ENCODE data around the gene CCDC80.
A peak's percentile ranks its signal among the peaks of the same experiment; 100 is the strongest.
"Not testable (repeated sequence)": the region's sequence is repeated elsewhere in the genome, so short reads cannot be mapped to it uniquely, and the experiment has no call there.

Gene CCDC80

DNA sequence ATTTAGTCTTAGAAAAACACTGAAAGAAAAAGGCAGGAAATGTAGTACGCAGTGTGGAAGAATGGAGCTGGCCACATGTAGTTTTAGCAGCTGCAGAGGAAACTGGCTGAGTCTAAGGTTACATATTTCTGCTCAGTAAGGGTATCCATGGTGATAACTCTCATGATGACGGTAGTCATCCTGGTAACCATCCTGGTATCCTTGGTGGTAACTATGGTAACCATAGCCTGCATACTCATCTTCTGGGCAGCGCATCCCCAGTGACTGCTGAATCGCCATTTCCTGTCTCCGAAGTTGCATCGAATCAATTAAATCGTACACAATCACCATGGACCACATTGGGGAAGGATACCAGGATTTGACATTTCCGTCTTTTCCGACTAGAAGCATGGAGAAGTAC is 35.7 kb downstream of the CCDC80 start:
- peak in 16 of 42 donors; percentile 8 to 70 (median 32) for DNase-seq
- intact Hi-C loops (cut with DNase I): no loop called here

DNA sequence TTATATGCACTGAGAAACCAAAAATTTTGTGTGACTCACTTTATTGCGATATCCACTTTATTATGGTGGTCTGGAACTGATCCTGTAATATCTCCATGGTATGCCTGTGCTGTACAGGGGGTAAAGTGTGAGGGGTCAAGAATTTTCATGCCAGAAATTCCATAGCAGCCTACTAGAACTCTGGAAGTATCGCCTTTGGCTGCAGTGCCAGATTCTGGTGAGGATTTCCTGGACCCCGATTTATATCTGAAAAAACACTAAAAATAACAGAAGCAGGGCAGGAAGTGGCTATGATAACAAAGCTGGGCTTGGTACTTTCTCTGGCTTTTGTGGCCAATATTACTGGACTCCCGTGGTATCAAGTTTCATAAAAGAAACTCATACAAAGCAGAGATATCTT is 36.4 kb downstream of the CCDC80 start:
- intact Hi-C loops (cut with DNase I): no loop called here
- DNase-seq: no peak

DNA sequence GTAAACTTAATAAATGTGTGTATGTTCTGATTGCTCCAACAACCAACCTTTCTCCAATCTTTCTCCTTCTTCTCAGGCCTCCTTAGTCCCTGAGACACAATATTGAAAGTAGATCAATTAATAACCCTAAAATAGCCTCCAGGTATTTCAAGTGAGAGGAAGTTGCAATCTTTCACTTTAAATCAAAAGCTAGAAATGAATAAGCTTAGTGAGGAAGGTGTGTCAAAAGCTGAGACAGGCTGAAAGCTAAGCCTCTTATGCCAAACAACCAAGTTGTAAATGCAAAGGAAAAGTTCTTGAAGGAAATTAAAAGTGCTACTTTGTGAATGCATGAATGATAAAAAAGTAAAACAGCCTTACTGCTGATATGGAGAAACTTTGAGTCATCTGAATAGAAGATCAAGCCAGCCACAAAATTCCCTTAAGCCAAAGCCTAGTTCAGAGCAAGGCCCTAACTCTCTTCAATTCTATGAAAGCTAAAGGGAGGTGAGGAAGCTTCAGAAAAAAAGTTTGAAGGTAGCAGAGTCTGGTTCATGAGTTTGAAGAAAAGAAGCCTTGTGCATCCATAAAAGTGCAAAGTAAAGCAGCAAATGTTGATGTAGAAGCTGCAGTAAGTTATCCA is 38.6 kb downstream of the CCDC80 start:
- intact Hi-C loops (cut with DNase I): no loop called here
- no peak for DNase-seq

DNA sequence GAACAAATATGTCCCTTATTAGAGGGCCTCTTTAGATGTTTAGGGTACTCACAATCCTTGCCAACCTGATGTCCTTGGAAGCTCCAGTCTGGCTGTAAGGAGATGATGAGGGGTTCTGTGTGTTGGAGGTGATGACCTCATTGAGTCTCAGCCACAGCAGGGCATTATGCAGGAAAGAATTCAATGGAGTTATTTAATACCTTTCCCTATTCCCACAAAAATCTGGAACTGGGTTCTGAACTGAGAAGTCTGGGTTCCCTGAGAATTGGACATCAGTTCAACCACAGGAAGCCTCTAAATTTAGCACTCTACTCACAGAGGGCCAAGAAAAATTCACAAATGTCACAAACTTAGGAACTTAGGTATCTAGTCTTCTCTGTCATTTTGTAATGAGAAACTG is 42.2 kb downstream of the CCDC80 start:
- intact Hi-C loops (cut with DNase I): no loop called here
- DNase-seq: no peak

DNA sequence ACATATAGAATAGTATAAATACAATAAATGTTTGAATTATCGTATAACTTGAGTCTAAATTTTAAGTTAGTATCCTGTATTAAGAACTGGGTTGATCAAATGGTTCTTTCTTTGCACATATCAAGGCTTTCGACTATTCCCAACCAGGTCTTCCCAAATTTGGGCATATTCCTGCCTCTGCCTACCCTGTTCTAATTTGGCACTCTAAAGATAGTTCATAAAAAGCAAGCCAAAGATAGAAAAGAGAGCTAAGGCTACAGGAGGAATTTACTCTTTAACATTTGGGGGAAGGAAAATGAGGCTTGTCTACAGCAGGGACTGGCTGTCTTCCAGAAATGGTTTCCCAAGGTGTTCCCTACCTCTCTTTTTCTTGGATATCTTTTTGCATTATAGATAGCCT is 43.0 kb downstream of the CCDC80 start:
- intact Hi-C loops (cut with DNase I): no loop called here
- DNase-seq: peak in 6 of 42 donors; percentile 22 to 77 (median 38)

DNA sequence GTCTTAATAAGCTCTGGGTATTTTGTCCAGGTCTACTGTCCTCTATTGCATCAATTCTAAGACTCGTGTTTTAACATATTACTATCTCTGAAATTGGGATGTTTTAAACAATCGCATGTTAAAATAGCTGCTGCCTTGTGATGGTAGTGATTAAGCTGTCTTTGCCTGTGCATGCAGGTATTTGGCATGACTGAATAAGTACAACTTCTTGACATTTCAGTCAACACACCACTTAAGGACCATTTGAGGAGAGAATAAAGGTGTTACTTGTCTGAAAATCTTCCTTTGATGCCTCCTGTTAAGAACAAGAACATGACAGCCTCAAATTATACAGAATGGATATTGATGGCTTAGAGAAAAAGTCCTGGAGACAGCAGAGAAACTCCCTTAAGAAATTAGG is 46.1 kb downstream of the CCDC80 start:
- DNase-seq: no peak
- intact Hi-C loops (cut with DNase I): no loop called here

DNA sequence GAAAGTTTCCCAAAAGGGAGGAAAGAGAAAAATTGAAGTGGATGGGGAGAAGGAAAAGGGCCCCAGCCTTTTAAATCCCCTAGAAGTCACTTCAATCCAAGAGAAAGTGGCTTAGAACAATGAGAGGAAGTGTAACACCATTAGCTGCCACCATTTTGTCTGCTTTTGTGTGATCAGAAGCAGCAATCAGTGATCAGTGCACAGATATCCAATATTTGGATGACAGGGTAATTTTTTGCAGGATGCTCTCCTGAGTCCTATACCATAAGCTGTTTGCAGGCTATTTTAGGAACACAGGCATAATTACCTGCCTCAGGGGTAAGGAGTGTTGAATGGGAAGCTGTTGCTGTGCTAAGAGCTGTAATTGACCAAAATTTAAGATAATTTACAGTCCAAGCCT is 47.7 kb downstream of the CCDC80 start:
- intact Hi-C loops (cut with DNase I): no loop called here
- no peak for DNase-seq

DNA sequence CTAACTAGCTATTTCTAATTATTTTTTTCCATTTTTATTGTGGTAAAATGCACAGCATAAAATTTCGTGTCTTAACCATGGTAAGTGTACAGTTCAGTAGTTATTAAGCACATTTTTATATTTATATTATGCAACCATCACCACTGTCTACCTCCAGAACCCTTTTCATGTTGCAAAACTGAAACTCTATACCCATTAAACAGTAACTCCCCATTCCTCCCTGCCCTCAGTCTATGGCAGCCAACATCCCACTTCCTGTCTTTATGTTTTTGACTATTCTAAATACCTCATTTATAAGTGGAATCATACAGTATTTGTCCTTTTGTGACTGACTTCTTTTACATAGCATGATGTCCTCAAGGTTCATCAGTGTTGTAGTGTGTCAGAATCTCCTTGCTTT is 53.6 kb downstream of the CCDC80 start:
- intact Hi-C loops (cut with DNase I): no loop called here
- no peak for DNase-seq

DNA sequence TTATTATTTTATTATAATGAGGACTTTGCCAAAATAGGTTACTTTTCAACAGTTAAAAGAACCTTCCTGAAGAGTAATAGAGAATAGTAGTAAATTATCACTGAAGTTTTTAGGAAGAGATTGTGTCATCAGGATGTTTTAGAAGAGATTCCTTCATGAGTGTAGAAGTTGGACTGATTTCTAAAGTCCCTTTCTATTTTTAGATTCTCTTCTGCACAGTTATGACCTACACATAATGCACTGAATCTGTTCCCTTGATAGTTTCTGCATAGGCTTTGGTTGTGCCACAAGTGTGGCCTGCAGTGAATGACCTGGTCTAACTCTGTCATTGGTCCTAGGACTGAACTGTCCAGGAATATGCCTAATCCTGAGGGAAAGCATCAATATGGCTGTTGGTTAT is 55.2 kb downstream of the CCDC80 start:
- DNase-seq: no peak
- intact Hi-C loops (cut with DNase I): no loop called here

DNA sequence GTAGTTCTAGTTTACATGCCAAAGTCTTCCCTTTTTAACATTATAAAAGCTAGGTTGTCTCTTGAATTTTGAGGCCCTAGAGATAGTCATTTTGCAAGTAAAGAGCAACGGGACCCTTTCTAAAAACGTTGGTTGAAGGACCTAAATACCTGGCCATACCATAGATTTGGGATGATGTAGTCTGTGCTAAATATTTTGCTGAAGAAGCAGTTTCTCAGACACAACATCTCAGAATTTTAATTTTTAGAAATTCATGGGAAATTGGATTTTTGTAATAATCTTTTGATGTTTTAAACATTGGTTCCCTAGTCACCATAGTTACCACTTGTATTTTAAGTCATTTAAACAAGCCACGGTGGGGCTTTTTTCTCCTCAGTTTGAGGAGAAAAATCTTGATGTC is 57.8 kb downstream of the CCDC80 start:
- intact Hi-C loops (cut with DNase I): no loop called here
- DNase-seq: no peak

DNA sequence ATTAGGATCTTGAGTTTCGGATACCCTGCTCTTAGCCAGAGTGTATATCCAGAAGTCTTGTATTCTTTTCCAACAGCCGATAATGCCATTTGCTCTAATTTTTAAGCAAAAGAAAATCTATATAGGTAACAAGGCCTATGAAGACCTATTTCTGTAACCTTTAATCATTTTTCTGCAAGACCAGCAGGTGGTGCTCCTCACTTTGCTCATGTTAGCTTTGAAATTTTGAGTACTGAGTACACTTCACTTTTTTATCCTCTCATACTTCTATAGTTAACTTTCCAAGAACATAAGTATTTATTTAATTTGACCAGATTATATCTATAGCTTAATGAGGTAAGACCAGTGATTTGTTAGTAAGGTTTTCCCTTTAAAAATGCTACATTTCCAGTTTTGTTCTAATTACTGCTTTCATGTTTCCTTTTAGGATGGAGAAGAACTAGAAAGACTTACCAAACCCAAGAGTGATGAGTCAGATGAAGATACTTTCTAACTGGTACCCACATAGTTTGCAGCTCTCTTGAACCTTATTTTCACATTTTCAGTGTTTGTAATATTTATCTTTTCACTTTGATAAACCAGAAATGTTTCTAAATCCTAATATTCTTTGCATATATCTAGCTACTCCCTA is 58.6 kb downstream of the CCDC80 start:
- intact Hi-C loops (cut with DNase I): no loop called here
- peak in 24 of 42 donors; percentile 20 to 62 (median 44) for DNase-seq

DNA sequence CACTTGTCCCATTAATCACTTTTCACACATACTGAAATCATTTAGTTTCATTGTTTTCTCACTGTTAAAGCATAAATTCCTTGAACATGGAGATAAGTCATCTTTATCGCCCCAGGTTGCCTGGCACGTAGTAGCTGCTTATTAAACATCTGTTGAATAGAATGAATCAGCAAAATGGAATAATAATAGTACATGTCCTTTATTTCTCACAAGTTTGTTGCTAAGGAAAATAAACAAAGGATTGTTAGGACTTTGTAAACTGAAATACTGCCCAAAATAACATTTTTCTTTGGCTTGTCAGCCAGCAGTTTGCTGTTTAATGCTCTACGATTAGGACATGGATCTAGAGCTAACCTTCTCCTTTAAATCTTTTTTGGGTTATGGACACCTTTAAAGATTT is 61.2 kb downstream of the CCDC80 start:
- intact Hi-C loops (cut with DNase I): no loop called here

DNA sequence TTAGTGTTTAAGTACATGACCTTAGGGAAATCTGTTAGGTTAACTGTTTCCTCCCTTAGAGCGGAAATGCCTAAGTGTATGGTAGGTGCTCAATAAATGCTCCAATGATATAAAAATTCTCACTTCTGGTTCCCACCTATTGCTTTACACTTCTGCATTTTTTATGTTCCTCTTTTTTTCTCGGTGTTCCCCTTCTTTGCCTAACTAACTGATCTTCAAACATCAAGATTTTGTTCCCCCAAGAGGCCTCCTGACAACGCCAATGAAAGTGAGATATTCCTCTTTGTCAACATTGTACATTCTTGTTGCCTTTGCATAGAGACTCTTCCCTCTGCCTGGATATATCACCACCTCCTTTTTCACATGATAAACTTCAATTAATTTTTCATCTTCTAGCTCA is 61.7 kb downstream of the CCDC80 start:
- intact Hi-C loops (cut with DNase I): no loop called here
- DNase-seq: no peak

More for the DNA sequence above, 61.2 kb downstream of the CCDC80 start:
- no peak for DNase-seq

DNA sequence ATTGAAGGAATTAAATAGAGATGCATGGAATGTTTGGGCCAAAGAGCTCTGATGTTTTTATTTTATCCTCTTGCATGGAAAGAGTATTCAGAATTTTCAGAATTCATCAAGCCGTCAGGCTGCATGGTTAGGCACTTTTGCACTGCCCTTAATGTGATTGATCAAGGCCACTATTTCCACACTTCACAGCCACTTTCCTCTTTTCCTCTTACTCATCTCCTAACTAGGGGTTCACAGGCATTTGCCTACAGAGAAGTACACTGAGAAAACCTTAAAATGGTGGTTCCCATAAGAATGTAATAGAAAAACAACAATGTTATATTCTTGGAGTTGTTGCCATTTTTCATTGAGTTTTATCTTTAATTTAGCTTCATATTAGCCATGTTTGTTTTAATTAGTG is 68.2 kb downstream of the CCDC80 start:
- DNase-seq: no peak
- intact Hi-C loops (cut with DNase I): no loop called here

DNA sequence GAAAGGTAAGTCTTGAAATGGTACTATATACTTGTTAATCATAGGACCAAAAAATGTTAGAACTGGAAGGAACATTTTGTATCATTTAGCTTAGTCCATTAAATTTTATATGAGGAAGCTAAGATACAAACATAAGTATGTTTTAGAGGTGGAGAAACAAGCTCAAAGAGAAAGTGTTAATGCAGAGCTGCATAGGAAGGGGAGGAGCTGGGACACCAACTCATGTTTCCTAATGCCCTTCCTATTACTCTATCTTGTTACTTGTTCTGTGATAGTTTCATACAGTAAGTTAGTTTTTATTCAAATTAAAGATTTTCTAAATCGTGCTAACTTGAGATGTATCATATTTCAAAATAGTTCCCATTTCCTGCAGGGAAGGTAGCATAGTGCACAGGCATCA is 71.7 kb downstream of the CCDC80 start:
- intact Hi-C loops (cut with DNase I): no loop called here
- no peak for DNase-seq

DNA sequence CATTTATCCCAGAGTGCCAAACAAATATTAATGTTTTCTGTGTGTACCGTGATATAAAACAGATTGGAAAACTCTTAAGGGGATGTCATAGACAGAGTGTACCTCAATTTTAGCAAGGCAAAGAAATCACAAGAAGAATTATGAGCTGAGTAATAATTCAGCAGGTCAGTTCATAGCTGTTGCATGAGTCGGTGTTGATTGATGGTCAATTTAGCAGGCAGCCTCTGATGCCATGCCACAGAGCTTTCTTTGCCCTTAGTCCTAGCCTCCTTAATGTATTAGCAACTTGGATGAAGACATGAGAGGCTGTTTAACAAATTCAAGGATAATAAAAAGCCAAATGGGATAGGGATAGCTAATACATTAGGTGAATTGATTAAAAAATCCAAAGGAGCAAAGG is 72.3 kb downstream of the CCDC80 start:
- no peak for DNase-seq
- intact Hi-C loops (cut with DNase I): no loop called here

DNA sequence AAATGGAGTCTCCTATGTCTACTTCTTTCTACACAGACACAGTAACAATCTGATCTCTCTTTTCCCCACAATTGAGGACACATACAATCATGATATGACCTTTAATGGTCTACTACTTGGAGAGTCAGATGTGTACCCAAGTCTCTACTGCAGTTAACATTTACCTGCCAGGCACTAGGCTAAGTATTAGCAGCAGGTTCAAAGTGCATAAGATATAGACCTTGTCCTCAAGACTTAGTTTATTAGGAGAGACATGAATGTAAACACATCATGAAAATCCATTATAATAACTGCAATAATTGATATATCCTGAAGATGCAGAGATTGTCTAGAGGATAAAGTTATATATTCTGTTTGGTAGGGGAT is 76.0 kb downstream of the CCDC80 start:
- DNase-seq: no peak
- intact Hi-C loops (cut with DNase I): no loop called here

DNA sequence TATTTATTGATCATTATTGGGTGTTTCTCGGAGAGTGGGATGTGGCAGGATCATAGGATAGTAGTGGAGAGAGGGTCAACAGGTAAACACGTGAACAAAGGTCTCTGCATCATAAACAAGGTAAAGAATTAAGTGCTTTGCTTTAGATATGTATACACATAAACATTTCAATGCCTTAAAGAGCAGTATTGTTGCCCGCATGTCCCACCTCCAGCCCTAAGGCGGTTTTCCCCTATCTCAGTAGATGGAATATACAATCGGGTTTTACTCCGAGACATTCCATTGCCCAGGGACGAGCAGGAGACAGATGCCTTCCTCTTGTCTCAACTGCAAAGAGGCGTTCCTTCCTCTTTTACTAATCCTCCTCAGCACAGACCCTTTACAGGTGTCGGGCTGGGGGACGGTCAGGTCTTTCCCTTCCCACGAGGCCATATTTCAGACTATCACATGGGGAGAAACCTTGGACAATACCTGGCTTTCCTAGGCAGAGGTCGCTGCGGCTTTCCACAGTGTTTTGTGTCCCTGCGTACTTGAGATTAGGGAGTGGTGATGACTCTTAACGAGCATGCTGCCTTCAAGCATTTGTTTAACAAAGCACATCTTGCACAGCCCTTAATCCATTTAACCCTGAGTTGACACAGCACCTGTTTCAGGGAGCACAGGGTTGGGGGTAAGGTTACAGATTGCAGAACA is 76.5 kb downstream of the CCDC80 start:
- intact Hi-C loops (cut with DNase I); DNase-seq: not testable (repeated sequence)

DNA sequence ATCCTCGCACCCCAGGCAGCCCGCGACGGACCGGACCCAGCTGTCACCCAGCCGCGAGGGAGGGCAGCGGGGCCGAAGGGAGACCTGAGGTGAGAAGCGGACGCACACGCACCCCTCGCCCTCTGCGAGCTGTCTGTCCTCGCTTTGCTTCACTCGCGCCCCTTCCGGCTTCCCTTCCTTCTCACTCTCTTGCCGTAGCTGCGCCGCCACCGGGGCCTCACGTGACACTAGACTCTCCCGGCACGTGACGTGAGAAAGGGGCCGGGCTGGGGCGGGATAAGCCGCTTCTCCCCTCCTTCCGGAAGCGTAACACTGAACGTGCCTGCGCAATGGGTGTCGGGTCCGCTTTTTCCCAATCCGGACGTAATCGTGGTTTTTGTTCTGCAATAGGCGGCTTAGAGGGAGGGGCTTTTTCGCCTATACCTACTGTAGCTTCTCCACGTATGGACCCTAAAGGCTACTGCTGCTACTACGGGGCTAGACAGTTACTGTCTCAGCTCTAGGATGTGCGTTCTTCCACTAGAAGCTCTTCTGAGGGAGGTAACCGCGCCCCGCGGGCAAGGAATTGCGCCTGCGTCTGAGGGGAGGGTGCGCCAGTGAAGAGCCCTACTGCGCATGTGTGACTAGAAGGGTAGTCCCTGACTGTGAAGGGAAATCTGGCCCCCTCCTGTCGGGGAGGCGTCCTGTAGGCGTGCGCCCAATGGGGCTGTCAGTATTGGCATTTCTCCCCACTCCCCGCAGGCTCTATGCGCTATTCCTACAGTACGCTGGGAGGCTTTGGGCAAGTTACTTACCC is 79.0 kb downstream of the CCDC80 start, which contains the start of the genes ATG3 and SLC35A5:
Gene ATG3 (minus strand): TSS at position 229 of the 796 bp plus-strand sequence. CDS start 434 bp downstream, outside the sequence.
Gene SLC35A5 (plus strand): TSS at position 312 of the 796 bp plus-strand sequence. CDS start 1,359 bp downstream, outside the sequence.
- intact Hi-C loops (cut with DNase I): no loop called here
- DNase-seq: peak; percentile 94 to 100 (median 98)

DNA sequence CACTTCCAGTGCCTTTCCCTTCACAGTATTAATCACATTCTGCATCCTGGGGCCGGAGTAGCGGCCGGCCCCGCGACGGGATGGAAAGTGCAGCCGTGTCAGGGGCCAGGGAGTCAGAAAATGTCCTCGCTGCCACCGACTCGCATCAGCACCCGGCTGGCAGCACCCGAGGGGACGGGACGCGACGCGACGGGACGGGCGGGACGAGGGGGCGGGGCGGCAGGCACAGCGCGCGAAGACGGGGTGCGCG is 79.5 kb downstream of the CCDC80 start:
- DNase-seq: peak in 1 of 42 donors; percentile 77
- intact Hi-C loops (cut with DNase I): no loop called here

Measured in head of caudate nucleus (tissue), 42 donors.